VCaP (cell line): Measurements from ENCODE around the gene ATG4A.
A peak's percentile ranks its signal among the peaks of the same experiment; 100 is the strongest.

Experiments used
- H3K27ac ChIP-seq: fragments of 450-650 bp; 2 replicates; pipeline ENCODE4 v1.5.1; 2017
- TF ChIP-seq, protein P1 (sequence below): fragments of 450-650 bp; conservative IDR thresholded peaks from 2 replicates; pipeline ENCODE4 v1.5.1; 2017; ENCODE audit warnings: mild to moderate bottlenecking, moderate library complexity

Gene ATG4A, protein sequence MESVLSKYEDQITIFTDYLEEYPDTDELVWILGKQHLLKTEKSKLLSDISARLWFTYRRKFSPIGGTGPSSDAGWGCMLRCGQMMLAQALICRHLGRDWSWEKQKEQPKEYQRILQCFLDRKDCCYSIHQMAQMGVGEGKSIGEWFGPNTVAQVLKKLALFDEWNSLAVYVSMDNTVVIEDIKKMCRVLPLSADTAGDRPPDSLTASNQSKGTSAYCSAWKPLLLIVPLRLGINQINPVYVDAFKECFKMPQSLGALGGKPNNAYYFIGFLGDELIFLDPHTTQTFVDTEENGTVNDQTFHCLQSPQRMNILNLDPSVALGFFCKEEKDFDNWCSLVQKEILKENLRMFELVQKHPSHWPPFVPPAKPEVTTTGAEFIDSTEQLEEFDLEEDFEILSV

DNA sequence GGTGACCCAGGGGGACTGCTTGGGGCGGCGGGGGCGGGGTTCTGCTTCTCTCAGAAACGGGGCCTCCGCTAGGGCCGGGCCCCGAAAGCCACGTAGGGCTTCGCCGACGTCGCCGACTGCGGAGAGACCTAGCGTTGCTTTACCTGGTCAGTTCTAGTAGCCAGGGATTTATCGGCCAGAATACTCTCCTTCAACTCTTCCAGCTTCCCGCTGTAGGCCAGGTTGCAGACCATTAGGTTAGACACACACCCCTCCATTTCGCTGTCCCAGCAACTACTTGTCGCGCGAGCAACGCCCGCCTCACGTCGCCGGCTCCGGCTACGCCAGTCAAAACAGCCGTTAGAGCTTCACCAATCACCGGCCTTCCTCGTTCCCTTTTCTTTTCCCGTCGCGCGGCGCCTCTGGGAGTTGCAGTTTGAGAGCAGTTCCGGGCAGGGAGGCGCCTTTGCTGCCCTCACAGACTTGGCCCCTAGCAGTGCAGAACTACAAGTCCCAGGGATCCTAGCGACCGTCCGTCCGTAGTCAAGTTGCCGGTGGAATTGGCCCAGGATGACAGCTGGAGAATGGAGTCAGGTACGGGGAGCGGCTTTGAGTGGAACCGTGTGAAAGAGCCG is at the start of gene ATG4A, which contains the start of gene PSMD10:
ATG4A (plus strand) TSS at position 515 of the 614 bp plus-strand sequence; CDS start at position 564, 49 bp downstream.
PSMD10 (minus strand) TSS at position 279 of the 614 bp plus-strand sequence; CDS start at position 257, 22 bp downstream.
- H3K27ac ChIP-seq, result peak within 1 kb of the TSS; percentile 66
- TF ChIP-seq, protein P1, sequence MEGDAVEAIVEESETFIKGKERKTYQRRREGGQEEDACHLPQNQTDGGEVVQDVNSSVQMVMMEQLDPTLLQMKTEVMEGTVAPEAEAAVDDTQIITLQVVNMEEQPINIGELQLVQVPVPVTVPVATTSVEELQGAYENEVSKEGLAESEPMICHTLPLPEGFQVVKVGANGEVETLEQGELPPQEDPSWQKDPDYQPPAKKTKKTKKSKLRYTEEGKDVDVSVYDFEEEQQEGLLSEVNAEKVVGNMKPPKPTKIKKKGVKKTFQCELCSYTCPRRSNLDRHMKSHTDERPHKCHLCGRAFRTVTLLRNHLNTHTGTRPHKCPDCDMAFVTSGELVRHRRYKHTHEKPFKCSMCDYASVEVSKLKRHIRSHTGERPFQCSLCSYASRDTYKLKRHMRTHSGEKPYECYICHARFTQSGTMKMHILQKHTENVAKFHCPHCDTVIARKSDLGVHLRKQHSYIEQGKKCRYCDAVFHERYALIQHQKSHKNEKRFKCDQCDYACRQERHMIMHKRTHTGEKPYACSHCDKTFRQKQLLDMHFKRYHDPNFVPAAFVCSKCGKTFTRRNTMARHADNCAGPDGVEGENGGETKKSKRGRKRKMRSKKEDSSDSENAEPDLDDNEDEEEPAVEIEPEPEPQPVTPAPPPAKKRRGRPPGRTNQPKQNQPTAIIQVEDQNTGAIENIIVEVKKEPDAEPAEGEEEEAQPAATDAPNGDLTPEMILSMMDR, result no peak

DNA sequence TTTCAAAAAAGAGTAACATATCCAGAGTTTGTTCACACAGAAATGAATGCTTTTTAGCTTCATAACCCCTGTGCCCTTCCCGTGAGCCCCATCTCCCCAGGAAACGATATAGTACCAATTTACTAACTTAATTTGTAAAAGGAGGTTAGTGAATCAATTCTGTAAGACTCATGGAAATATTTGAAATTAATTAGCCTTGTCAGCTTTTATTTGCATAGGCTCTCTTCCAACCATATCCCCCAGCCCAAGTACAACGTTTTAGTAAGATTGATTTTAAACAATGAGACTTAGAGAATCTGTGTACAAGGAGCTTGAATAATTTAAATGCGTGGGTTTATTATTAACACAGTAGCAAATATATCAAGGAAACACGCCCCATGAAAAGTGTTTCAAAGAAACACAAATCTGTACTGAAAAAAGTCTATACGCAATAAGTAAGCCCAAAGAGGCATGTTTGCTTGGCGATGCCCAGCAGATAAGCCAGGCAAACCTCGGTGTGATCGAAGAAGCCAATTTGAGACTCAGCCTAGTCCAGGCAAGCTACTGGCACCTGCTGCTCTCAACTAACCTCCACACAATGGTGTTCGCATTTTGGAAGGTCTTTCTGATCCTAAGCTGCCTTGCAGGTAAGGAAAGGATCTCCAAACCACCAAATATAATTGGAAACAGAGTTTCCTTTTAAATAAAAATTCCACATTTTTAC is 46.9 kb upstream of the ATG4A start, which contains the start of gene VSIG1:
VSIG1 (plus strand) TSS at position 512 of the 703 bp plus-strand sequence; CDS start at position 578, 66 bp downstream.
- H3K27ac ChIP-seq, result no peak within 1 kb of the TSS
- TF ChIP-seq, protein P1, result no peak

DNA sequence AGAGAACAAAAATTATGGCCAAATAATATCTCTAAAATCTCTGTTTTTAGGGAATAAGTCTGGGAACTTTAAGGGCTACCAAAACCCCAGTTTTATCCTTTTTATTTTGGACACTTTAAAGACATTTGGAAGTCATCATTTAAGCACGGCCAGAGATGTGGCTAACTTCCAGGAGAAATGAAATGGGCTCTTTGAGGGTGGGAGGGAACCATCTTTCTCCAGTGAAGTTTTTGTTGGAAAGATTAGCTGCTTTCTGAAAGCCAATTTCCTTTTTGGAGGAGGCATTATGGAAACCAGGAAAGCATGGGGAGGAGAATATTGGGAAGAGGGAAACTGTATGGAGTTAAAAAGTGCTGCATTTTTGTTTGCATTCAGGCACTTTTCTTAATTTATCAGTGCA is 41.9 kb upstream of the ATG4A start:
- TF ChIP-seq, protein P1, result no peak
- H3K27ac ChIP-seq, result no peak overlapping the region

DNA sequence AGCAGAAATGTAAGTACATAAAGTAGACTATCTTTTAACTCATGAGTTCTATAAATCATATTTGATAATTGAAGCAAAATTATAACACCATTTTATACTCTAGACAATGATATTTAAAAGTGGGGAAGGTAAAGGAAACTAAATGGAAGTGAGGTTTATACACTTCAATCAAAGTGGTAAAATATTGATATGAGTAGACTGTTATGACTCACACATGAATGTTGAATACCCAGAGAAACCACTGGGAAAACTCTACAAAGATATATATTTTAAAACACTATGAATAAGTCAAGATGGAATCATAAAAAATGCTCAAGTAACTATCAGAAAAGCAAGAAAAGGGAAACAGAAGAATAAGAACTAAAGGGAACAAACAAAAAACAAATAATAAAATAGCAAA is 38.4 kb upstream of the ATG4A start:
- TF ChIP-seq, protein P1, result no peak
- no peak overlapping the region for H3K27ac ChIP-seq

DNA sequence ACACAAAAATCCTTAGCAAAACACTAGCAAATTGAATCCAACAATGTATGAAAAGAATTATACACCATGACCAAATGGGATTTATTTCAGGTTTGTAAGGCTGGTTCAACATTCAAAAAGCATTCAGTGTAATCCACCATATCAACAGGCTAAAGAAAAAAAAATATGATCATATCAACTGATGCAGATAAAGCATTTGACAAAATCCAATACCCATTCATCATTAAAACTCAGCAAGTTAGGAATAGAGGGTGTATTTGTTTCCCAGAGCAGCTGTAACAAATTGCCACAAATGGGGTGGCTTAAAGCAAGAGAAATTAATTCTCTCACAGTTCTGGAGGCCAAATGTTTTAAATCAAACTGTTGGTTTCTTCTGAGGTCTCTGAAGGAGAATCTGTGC is 36.0 kb upstream of the ATG4A start:
- TF ChIP-seq, protein P1, result no peak

DNA sequence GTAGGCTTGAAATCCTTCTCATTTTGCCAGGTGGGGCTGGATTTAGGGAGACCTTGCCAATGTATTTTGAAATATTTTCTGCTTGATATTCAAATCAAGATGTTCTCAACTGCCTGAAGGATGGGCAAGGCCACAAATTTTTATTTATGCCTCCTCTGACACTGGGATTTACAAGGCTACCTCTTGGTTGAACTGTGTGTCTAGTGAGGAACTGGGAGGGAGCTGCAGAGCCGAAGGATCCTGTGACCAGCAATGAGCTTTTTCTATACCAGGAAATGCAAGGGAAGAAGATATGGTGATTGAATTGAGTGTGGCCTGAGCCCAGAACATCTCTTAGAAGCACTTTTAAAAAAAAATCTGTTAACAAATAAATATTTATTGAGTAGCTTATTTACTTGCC is 31.8 kb upstream of the ATG4A start:
- TF ChIP-seq, protein P1, result no peak
- H3K27ac ChIP-seq, result no peak overlapping the region

More for the DNA sequence above, 36.0 kb upstream of the ATG4A start:
- H3K27ac ChIP-seq, result no peak overlapping the region

DNA sequence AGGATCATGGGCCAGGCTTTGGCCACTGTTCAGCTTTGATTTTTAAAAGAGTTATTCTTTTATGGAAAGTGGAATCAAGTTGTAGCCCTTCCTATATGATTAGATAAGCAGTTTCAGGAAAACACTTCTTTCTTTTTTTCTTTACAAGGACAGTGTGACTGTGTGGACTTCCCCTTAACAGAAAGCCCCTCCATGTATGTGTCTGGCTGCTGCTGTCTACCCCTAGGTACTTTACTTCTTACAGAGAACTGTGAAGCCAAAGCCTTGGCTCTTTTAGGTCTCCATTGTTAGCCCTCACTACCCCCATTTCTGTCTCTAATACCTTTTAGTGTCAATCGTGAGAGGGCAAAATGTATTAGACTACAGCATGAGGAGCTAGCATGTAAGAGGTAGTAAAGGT is 27.6 kb upstream of the ATG4A start:
- TF ChIP-seq, protein P1, result no peak
- no peak overlapping the region for H3K27ac ChIP-seq
